H7 (cell line): ENCODE results near the gene STX3. TPM values are rescaled to one million over a fixed set of nuclear protein-coding genes. Genes with fewer than 3 reads are reported as not detected.

Experiments used
- DNase-seq: peaks from one replicate; pipeline ENCODE4 v3.0.0; 2012
- H3K27me3 ChIP-seq: 2 replicates; pipeline ENCODE4 v1.6.0; 2011; ENCODE audit warnings: mild to moderate bottlenecking, low read length; ENCODE audit not compliant: control insufficient read depth, insufficient read depth
- H3K36me3 ChIP-seq: replicated peaks from 2 replicates; pipeline ENCODE4 v1.5.1; 2011; ENCODE audit warnings: low read length; ENCODE audit not compliant: control insufficient read depth, insufficient read depth
- H3K4me3 ChIP-seq: 2 replicates; pipeline ENCODE4 v1.5.1; 2011; ENCODE audit warnings: low read depth, mild to moderate bottlenecking, control low read depth, low read length, moderate library complexity; ENCODE audit not compliant: insufficient read depth
- total RNA-seq: library from RNA; depleted of rRNA; stranded (reverse); fragments of >200 nt; shearing (Covaris generic); gene quantifications from 2 replicates; pipeline ENCODE4 v1.2.3, GENCODE V29; 2014; rRNA removed

STX3 gene
- 43.2 and 60.8 TPM in 2 replicates for total RNA-seq

- Histone ChIP-seq H3K36me3 (no peaks in the 10 kb centered on the region), H3K27me3 (no peaks in the 10 kb centered on the region; the same call in 1 of the 2 replicates), H3K4me3 (peak within 1 kb of the TSS; percentile 96)
- DNase-seq = peak; percentile 95
These were observed at the start of gene STX3 for GRCh38 chr11:59754859-59755700. TSS of gene STX3 (plus strand) at chr11:59755376. CDS start at chr11:59755606, 230 bp downstream.

- H3K36me3 ChIP-seq = no peaks in the 10 kb centered on the region
- no peak overlapping the region for H3K4me3 ChIP-seq
- H3K27me3 ChIP-seq = no peaks in the 10 kb centered on the region
- DNase-seq = no peak
These were observed 48.5 kb upstream of the STX3 start for GRCh38 chr11:59706518-59707285.

- no peak overlapping the region for H3K4me3 ChIP-seq
- H3K27me3 ChIP-seq = no peaks in the 10 kb centered on the region
- no peak for DNase-seq
- no peaks in the 10 kb centered on the region for H3K36me3 ChIP-seq
These were observed 47.8 kb upstream of the STX3 start for GRCh38 chr11:59707371-59707770.

GRCh38 chr11:59708537-59708936 lies 46.6 kb upstream of the STX3 start:
- Histone ChIP-seq H3K4me3 (no peak overlapping the region), H3K36me3 (no peaks in the 10 kb centered on the region), H3K27me3 (no peaks in the 10 kb centered on the region)
- DNase-seq = no peak

GRCh38 chr11:59710136-59710847 lies 44.9 kb upstream of the STX3 start:
- Histone ChIP-seq H3K4me3 (no peak overlapping the region), H3K27me3 (no peaks in the 10 kb centered on the region), H3K36me3 (no peaks in the 10 kb centered on the region)
- no peak for DNase-seq

GRCh38 chr11:59713745-59714144 lies 41.4 kb upstream of the STX3 start, which contains the start of gene OR10V1:
TSS of gene OR10V1 (minus strand) at chr11:59713845. CDS start at chr11:59713845, 0 bp downstream.
- Histone ChIP-seq H3K4me3 (no peak within 1 kb of the TSS), H3K27me3 (no peaks in the 10 kb centered on the region), H3K36me3 (no peaks in the 10 kb centered on the region)
- DNase-seq = no peak

- Histone ChIP-seq H3K4me3 (no peak overlapping the region), H3K36me3 (no peaks in the 10 kb centered on the region), H3K27me3 (no peaks in the 10 kb centered on the region)
- no peak for DNase-seq
These were observed 39.1 kb upstream of the STX3 start for GRCh38 chr11:59716051-59716450.

GRCh38 chr11:59719556-59719955 lies 35.6 kb upstream of the STX3 start:
- H3K4me3 ChIP-seq = no peak overlapping the region
- no peak for DNase-seq
- no peaks in the 10 kb centered on the region for H3K36me3 ChIP-seq
- H3K27me3 ChIP-seq = no peaks in the 10 kb centered on the region

GRCh38 chr11:59724066-59724465 lies 31.1 kb upstream of the STX3 start:
- DNase-seq = no peak
- no peaks in the 10 kb centered on the region for H3K27me3 ChIP-seq
- H3K36me3 ChIP-seq = no peaks in the 10 kb centered on the region
- H3K4me3 ChIP-seq = no peak overlapping the region

- H3K27me3 ChIP-seq = no peaks in the 10 kb centered on the region
- no peaks in the 10 kb centered on the region for H3K36me3 ChIP-seq
- H3K4me3 ChIP-seq = no peak overlapping the region
- no peak for DNase-seq
These were observed 27.8 kb upstream of the STX3 start for GRCh38 chr11:59727426-59727825.

GRCh38 chr11:59728154-59728553 lies 27.0 kb upstream of the STX3 start:
- Histone ChIP-seq H3K36me3 (no peaks in the 10 kb centered on the region), H3K27me3 (no peaks in the 10 kb centered on the region), H3K4me3 (no peak overlapping the region)
- no peak for DNase-seq

GRCh38 chr11:59728913-59729312 lies 26.3 kb upstream of the STX3 start:
- no peaks in the 10 kb centered on the region for H3K27me3 ChIP-seq
- DNase-seq = no peak
- no peaks in the 10 kb centered on the region for H3K36me3 ChIP-seq
- H3K4me3 ChIP-seq = no peak overlapping the region

- no peaks in the 10 kb centered on the region for H3K27me3 ChIP-seq
- no peak overlapping the region for H3K4me3 ChIP-seq
- no peak for DNase-seq
- H3K36me3 ChIP-seq = no peaks in the 10 kb centered on the region
These were observed 25.3 kb upstream of the STX3 start for GRCh38 chr11:59729834-59730233.

- Histone ChIP-seq H3K36me3 (no peaks in the 10 kb centered on the region), H3K4me3 (no peak overlapping the region), H3K27me3 (no peaks in the 10 kb centered on the region)
- no peak for DNase-seq
These were observed 24.1 kb upstream of the STX3 start for GRCh38 chr11:59730896-59731565.
